GM18511 (cell line): ENCODE data around the gene B4GALT1.
"Not testable (repeated sequence)": the region's sequence is repeated elsewhere in the genome, so short reads cannot be mapped to it uniquely, and the experiment has no call there.

Experiments used
- ATAC-seq: cut with Tn5 transposase; IDR thresholded peaks from one replicate; pipeline ENCODE4 v1.9.1; 2021; ENCODE audit warnings: mild to moderate bottlenecking, moderate library complexity; ENCODE audit not compliant: unreplicated experiment

Gene B4GALT1

DNA sequence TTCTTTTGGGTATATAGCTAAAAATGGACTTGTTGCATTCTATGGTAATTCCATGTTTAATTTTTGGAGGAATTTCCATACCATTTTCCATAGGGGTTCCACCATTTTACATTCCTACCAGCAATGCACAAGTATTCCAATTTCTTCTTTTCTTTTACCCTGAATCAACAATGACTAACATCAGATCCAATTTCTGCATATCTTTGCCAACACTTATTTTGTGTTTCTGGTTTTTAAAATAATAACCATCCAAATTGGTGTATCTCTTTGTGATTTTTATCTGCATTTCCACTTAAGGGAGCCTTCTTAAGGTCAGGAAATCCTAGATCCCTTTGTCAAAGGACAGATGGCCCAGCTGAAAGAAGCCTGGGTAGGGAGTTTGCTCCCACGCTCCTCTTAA lies 61.2 kb downstream of the B4GALT1 start:
- ATAC-seq: no peak

DNA sequence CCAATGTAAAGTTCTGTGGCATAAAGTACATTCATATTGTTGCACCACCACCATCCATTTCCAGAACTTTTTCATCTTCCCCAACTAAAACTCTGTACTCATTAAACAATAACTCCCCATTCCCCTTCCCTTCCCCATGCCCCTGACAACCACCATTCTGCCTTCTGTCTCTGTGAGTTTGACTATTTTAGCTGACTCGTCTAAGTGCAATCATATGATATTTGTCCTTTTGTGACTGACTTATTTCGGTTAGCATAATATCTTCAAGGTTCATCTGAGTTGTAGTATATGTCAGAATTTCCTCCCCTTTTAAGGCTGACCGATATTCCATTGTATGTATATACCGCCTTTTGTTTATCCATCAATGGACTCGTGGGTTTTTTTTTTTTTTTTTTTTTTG lies 61.6 kb downstream of the B4GALT1 start:
- ATAC-seq: no peak

- ATAC-seq: no peak
Observed at GRCh38 chr9:33104401-33104800, 62.7 kb downstream of the B4GALT1 start.

- no peak for ATAC-seq
Observed at GRCh38 chr9:33103501-33104281, 63.4 kb downstream of the B4GALT1 start.

DNA sequence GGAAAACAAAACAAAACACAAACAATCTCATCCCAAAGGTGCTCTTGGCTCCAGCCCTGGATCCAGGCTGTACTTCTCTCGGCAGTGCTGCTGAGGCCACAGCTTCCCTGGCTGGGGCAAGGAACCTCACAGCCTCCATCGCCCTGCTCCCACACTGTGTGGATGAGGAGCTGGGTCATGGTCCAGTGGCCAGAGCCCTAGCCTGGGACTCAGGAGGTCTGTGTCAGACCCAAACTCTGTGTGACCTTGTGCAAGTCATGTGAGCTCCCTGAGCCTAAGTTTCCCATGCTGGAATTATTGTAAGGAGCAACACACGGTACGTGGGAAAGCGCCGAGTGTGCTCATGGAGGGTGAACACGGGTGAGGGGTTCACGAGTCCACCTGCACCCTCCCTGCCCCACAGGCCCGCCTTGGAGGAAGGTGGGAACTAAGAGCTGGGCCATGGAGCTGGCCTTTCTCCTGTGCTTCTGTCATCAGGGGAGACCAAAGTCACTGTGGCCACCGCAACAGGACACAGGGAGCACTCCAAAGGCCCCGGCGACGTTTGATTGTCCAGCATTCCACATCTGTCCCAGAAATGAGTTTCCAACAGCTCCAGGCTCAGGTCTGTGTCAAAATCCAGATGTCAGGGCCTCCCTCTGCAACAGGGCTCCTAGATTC lies 64.5 kb downstream of the B4GALT1 start:
- no peak for ATAC-seq

- no peak for ATAC-seq
Observed at GRCh38 chr9:33101104-33101951, 65.8 kb downstream of the B4GALT1 start.

DNA sequence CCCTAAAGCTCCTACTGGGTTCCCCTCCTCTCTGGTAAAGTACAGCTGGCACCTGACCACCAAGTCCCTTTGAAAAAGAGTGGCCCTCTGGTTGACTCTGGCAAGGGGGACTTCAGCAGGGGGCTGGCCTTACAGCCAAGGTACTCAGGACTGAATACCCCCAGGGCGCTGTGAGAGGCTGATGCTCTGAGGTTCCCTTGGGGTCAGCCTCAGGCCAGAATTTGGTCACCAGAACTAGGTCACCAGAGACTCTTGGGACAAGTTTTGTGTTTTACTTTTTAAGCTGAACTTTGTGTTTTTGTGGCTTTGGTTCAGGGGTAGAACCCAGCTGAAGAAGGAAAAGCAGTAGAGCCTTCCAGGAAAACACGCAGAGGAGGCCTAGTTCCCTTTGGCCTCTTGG lies 67.4 kb downstream of the B4GALT1 start:
- no peak for ATAC-seq

DNA sequence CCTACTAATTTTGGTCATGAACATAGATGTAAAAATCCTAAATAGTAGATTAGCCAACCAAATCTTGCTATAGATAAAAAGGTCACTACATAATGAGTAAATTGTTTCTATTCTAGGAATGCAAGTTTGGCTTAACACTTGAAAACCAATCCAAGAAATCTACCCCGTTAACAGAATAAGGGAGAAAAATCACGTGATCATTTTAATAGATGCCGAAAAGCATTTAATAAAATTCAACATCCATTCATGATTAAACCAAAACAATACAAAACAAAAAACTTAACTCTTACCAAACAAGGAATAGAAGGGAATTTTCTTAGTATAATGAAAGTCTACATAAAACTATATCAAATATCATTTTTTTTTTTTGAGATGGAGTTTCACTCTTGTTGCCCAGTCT lies 69.9 kb downstream of the B4GALT1 start:
- no peak for ATAC-seq

DNA sequence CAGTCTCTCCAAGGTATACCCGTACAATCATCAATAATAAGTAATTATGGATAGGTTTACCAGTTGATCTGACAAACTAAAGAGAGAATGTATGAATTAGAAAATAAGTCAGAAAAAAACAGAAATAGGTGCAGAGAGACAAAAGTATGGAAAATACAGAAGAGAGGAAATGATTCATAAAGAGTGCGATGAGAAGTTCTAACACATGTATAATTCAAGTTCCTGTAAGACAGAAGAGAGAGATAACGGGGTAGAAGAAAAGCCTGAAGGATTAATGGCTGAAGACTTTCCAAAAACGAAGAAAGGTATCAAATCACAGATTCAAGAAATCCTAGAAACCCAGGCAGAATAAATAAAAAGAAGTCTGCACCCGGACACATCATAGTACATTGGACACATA lies 74.5 kb downstream of the B4GALT1 start:
- no peak for ATAC-seq

GRCh38 chr9:33085672-33086071 lies 81.5 kb downstream of the B4GALT1 start:
- ATAC-seq: not testable (repeated sequence)

GRCh38 chr9:33082538-33083326 lies 84.4 kb downstream of the B4GALT1 start:
- ATAC-seq: no peak

DNA sequence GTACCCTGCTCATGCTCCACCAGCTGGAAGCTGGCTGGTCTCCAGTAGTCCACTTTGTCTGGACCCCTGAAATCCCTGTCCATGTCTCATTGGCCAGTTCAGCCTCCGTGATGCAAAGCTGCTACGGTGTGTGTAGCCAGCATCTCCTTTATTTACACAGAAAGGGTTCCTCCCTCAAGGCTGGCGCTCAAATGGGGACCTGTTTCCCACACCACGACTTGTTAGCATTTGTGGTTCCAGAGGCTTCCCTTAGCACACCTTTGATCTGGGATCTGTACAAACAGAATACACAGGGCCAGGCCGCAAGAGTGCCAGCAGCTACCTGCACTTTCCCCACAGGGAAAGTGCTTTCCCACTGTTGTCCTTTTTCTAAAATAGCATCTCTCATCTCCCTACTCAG lies 85.0 kb downstream of the B4GALT1 start:
- ATAC-seq: no peak

- peak; percentile 45 for ATAC-seq
Observed at GRCh38 chr9:33081128-33081851, 85.8 kb downstream of the B4GALT1 start.

- no peak for ATAC-seq
Observed at GRCh38 chr9:33080534-33080933, 86.6 kb downstream of the B4GALT1 start.

GRCh38 chr9:33076046-33077004 lies 90.8 kb downstream of the B4GALT1 start, which contains the start of gene SMU1:
Gene SMU1, minus strand, starts transcription at chr9:33076674. Its CDS starts 66 bp downstream, at chr9:33076608.
- peak; percentile 99 for ATAC-seq

GRCh38 chr9:33068991-33069390 lies 98.1 kb downstream of the B4GALT1 start:
- ATAC-seq: no peak

DNA sequence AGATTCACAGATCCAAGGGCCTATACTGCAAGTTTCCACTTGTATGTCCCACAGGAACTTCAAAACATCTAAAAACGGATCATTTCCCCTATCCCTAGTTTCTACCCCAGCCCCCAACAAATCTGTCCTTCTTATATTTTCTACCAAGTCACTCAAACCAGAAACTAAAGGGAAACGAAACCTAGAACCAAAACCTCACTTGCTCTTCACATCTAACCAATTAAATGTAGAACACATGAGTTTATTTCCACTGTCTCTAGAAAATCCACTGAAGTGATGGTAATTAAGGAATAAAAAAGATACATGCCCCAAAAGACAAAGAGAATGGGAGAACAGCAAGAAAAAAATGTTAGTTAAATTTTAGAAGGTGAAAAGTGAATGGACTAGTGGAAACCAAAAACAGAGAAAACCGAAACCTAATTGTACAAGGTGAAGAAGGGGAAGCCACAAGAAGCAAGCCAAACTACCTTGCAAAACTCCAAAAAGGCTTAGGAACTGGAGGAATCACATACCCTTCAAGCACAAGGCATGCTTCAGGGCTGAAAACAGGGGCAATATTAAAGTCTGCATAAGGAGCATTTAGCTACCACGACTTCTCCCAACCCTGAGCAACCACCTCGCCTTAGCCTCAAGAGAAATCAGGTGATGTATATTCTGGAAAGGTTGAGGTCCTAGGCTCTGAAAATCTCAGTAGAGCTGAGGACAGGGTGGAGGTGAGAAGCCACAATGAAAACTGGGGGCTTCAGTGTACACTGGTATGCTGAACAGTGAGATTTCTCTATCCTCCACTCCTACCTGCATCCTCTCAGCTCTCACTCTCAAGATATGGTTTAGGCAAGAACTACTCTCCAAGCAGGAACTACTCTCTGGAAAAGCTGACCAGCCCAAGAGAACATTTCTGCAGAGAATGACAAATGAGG lies 101.7 kb downstream of the B4GALT1 start:
- peak; percentile 88 for ATAC-seq
